GM12801 (cell line): ENCODE measurements around the gene C10orf143.

Experiments
- TF ChIP-seq, protein P1 (sequence below): IDR thresholded peaks from one replicate; pipeline ENCODE4 v1.5.1; 2011; ENCODE audit warnings: control low read depth; ENCODE audit not compliant: insufficient read length; ENCODE audit errors: extremely low read depth

The C10orf143 gene

DNA sequence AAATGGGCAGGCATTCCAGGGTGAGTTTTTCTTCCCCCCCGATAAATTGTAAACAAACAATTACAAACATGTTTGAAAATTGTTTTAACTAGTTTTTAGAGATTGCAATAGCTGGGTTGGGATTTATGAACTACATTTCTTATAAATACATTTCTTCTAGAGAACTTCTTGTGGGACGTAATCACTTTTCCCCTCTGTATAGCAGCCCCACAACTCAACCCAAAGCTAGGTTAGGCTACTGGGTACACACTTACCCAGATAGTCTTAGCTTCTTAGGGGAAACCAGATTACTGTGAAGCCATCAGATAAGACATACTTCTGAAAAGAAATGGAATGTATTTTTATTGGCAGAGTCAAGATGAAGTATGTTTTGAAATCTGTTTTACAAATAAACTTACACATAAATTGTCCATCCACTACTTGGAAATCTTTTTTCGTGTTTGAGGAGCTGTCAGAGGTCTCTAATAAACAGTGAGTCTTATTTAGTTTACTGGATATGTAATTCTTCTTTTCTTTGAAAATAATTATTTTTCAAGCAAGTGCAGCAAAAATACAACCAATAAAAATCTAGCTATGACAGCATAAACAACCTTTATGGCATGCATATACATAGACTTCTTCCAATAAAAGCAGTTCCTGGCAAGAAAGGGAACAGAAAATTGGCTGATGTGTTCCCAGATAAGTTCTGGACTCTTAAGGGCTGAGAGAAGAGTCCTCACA is 17.6 kb upstream of the C10orf143 start:
- TF ChIP-seq, protein P1, sequence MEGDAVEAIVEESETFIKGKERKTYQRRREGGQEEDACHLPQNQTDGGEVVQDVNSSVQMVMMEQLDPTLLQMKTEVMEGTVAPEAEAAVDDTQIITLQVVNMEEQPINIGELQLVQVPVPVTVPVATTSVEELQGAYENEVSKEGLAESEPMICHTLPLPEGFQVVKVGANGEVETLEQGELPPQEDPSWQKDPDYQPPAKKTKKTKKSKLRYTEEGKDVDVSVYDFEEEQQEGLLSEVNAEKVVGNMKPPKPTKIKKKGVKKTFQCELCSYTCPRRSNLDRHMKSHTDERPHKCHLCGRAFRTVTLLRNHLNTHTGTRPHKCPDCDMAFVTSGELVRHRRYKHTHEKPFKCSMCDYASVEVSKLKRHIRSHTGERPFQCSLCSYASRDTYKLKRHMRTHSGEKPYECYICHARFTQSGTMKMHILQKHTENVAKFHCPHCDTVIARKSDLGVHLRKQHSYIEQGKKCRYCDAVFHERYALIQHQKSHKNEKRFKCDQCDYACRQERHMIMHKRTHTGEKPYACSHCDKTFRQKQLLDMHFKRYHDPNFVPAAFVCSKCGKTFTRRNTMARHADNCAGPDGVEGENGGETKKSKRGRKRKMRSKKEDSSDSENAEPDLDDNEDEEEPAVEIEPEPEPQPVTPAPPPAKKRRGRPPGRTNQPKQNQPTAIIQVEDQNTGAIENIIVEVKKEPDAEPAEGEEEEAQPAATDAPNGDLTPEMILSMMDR, result no peak

DNA sequence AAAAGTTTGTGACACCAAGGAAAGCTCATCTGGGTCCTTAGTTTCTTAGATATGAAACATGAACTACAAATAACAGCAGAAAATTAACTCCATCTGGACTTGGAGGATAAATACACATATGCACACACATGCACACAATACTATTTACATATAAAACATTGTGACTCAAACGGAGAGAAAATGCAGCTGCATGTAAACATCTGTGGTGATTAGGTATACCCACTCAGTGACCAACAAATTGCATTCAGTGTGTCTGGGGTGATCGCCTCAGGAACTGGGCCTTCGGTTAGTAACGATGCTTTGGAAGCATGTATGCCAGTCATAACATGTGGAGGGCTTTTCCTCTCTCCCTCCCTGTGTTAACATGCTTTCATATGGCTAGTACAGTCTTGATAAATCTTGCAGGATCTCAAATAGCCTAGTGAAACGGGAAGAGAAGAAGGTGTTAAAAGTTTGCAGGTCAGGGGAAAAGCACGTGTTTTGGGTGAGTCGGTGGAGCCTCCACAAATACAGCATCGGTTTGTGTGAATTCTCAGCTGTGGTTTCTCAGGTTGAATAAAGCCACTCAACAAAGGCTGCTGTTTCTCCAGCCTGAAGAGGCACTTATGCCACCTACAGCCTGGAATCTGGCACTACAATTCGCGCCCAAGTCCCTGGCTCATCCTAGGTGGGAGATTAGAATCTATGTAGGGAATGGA is 16.9 kb upstream of the C10orf143 start:
- TF ChIP-seq, protein P1, result no peak

DNA sequence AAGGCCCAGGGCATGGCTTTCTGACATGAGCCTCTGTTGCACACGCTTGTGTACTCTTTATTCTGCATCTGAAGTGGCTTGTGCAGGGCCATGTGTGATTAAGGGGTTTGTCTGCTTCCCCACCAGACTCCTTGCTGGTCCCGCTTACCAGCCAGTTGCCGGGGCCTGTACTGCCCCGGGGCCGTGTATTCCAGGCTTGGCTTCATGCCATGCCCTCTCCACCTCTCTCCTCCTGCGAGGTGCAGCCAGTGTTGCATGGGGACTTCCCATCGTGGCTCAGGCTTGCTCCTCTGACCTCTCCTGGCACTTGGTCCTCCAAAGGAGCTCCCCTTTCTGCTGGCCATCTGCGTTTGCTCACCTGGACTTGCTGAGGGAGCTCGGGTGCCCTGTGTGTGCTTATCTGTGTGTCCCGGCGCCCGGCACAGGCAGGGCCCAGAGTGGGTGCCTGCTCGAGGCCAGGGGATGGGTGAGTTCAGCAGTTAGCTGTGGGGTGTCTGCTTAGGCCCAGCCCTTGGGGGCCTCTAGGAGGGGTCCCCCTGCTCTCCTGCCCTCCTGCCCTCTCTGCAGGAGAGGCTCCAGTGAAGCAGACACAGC is 11.0 kb upstream of the C10orf143 start:
- TF ChIP-seq, protein P1, result no peak

DNA sequence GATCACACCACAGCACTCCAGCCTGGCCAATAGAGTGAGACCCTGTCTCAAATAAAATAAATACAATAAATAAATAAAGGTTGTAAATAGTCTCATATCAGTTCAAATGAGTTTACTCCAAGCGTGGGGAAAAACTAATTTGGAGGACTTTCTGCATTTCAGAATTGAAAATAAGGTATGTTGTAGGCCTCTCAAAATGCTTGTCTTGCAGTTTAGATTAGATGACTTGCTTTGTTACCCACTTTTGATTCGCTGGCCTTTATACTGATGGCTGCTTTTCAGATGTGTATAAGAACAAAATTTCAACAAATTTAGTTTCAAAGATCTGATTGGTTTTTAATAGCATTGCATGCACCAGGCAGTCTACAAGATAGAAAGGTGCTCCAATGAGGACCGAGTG is 2.2 kb upstream of the C10orf143 start:
- TF ChIP-seq, protein P1, result no peak

DNA sequence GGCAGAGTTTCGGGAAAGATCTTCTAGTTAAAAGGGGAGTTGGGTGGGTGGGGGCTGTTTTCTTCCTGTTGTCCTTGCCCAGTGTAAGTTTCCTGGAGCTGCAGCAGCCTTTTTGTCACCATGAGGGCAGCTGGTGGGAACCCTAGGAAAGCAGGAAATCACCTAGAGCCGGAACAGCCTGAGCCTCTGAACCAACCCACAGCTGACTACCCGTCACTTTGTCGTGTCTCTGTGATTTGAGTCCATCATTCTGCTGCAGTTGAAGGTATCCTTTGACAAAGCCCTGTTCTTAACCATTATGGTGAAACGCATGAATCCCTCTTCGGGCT is 1.2 kb upstream of the C10orf143 start:
- TF ChIP-seq, protein P1, result no peak

DNA sequence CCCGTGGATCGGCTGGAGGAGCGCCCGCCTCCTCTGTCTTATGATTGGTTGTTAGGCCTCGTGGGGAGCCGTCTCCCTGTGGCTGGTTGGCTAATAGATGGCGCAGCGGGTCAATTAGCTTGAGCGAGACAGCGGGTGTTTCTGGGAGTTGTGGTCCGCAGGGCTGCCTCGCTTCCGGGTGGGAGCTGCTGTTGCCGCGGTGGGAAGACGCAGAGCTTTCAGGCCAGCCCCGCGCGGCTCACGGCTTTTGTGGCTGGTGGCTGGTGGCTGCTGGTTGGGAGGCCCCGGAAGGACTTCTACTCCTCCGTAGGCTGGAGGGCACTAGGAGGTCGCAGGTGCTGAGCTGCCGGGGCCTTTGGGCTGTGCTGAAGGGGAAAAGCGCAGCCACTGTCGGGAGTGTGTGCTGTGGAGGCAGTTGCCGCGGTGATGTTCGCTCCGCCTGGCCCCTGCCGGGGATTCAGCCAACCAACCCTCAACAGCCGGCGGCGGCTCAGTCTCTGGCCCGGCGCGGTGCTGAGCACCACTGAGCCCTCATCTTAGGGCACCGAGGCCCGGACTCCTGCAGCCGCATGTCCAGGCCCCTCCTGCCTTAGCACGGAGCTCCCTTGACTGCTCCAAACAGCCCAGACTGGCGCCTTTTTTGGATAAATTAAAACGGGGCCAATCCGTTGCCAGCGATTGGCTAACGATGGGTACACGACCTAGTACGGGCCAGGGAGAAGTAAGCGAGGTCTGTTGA is 652 bp upstream of the C10orf143 start:
- TF ChIP-seq, protein P1, result no peak

DNA sequence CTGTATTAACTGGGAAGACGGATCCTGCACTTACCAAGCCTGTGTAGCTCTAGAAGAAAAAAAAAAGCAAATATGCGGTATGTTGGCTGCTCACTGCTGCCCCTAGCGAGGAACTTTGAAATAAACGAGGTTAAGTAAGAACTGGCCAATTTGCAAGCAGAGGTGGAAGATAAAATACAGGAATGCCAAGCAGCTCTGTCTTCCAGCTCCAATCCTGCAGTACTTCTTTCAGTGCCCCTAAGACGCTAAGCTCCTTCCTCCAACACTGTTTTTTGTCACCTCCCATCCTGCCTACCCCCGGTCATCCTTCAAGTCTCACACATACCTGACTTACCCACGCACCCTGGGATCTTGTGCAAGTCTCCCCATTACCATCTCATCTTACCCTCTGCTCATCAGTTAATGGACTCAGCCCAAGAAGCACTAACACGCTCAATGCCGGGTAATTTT is 809 bp downstream of the C10orf143 start:
- TF ChIP-seq, protein P1, result peak; percentile 43
